IPS DF 4.7 (cell line): ENCODE results near the gene DSG4.
"Not testable (repeated sequence)": the region's sequence is repeated elsewhere in the genome, so short reads cannot be mapped to it uniquely, and the experiment has no call there.

Source experiments
- DNase-seq: peaks from one replicate; pipeline ENCODE4 v3.0.0-alpha.2; 2013; ENCODE audit warnings: low spot score; ENCODE audit errors: extremely low read depth

Gene DSG4, protein sequence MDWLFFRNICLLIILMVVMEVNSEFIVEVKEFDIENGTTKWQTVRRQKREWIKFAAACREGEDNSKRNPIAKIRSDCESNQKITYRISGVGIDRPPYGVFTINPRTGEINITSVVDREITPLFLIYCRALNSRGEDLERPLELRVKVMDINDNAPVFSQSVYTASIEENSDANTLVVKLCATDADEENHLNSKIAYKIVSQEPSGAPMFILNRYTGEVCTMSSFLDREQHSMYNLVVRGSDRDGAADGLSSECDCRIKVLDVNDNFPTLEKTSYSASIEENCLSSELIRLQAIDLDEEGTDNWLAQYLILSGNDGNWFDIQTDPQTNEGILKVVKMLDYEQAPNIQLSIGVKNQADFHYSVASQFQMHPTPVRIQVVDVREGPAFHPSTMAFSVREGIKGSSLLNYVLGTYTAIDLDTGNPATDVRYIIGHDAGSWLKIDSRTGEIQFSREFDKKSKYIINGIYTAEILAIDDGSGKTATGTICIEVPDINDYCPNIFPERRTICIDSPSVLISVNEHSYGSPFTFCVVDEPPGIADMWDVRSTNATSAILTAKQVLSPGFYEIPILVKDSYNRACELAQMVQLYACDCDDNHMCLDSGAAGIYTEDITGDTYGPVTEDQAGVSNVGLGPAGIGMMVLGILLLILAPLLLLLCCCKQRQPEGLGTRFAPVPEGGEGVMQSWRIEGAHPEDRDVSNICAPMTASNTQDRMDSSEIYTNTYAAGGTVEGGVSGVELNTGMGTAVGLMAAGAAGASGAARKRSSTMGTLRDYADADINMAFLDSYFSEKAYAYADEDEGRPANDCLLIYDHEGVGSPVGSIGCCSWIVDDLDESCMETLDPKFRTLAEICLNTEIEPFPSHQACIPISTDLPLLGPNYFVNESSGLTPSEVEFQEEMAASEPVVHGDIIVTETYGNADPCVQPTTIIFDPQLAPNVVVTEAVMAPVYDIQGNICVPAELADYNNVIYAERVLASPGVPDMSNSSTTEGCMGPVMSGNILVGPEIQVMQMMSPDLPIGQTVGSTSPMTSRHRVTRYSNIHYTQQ

DNA sequence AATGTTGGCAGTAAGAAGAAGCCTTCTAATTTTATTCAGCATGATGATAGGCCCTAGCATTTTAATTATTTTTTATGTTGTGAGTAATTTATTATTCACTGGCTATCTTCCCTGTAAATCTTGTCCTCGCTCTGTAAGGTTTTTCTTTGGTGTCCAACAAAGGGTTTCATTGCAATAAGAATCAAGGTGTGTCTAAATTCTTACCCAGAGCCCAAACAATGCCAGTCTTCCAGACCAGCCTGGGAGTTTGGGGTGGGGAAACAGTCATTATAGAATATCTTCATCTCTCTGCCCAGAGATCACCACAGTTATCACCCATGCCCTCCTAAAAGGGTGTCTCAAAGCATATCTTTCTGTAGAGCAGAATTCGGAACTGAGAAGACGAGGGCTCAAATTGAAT lies at the start of gene DSG4:
DSG4 (plus strand) TSS at position 301 of the 400 bp plus-strand sequence. CDS start 135 bp downstream, outside the sequence.
- DNase-seq: no peak

DNA sequence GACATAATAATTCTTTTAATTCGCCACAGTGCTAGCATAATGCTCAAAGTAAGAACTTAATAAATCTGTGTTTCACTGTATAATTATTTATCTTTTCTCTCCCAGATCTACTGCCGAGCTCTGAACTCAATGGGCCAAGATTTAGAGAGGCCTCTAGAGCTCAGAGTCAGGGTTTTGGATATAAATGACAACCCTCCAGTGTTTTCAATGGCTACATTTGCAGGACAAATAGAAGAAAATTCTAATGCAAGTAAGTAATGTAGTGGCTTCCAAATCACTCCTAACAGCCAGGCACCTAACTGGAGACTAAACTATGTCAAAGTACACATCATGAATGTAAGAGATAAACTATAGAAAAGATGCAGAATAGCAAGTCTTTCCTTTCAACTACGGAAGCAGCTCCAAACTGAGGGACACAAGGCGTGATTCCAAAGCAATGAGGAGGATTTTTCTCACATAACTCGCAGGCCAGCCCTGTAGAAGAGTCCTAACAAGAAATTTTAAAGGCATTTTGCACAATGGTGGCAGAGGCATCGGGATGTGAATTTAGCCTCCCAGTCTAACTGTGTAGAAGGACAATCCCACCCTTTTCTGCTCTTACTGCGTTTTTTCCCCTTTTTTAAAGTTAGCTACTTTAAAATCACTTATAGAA lies 46.7 kb upstream of the DSG4 start:
- DNase-seq: no peak

DNA sequence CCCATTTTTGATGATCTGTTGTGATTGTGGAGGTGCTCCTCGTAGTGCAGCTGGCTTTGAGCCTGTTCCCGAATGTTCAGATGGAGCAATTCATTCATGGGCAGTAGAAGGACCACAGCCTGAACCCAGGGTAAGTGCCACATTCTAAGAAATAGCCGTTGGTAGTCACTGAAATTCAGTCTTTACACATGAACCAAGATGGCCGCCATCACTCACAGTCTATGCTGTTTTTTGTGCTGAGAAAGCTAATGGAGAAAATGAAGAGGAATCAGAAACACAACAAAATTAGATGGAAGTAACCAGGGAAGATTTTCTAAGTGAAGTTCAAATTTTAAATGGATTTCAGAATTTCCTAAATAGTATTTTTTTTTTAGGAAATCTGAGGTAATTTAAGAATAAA lies 33.1 kb upstream of the DSG4 start:
- DNase-seq: no peak

DNA sequence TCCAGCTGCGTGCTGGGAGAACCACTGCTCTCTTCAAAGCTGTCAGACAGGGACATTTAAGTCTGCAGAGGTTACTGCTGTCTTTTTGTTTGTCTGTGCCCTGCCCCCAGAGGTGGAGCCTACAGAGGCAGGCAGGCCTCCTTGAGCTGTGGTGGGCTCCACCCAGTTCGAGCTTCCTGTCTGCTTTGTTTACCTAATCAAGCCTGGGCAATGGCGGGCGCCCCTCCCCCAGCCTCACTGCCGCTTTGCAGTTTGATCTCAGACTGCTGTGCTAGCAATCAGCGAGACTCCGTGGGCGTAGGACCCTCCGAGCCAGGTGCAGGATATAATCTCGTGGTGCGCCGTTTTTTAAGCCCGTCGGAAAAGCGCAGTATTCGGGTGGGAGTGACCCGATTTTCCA lies 23.2 kb upstream of the DSG4 start:
- not testable (repeated sequence) for DNase-seq

DNA sequence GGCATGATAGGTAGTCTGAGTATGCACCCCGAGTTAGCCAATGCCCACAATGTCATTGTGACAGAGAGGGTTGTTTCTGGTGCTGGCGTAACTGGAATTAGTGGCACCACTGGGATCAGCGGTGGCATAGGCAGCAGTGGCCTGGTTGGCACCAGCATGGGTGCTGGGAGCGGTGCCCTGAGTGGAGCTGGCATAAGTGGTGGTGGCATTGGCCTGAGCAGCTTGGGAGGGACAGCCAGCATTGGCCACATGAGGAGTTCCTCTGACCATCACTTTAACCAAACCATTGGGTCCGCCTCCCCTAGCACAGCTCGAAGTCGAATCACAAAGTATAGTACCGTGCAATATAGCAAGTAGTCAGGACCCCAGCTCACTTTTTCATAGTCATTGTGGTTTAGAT lies 21.6 kb upstream of the DSG4 start:
- DNase-seq: no peak

DNA sequence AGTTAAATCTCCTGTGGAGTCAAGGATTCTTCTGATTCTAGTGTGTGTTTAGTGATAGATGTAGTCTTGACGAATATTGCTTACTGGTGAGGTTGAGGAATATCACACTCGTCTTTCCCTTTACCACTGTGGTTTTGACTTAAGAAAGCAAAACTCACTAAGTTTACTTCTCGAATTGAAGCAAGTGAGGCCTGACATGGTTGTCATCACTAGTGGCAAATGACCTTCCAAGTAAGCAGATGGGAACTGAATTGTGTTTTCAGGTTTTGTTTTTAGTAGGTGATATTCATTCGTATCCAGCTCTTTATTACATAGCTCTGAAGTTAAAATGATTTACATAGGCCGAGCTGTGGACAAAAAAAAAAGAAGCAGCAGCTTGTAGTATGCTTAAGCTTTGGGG lies 20.6 kb upstream of the DSG4 start:
- no peak for DNase-seq

DNA sequence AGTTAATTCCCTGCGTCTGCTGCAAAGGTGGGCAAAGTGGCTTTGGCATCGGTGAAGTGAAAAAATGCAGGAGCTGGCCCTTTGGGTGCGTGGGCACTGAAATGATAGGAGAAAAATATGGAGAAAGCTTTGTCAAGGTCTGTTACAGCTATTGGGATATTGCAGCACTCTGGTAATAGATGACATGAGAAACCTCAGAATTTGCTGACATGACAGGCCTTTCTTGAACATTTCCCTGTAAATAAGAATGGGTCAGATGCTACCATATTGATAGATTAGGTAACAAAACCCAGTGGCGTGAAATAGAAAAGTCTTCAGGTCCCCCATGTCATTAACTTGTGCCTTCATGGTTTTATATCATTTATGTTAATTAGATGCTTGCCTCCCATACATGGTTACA lies 12.4 kb upstream of the DSG4 start:
- DNase-seq: no peak

DNA sequence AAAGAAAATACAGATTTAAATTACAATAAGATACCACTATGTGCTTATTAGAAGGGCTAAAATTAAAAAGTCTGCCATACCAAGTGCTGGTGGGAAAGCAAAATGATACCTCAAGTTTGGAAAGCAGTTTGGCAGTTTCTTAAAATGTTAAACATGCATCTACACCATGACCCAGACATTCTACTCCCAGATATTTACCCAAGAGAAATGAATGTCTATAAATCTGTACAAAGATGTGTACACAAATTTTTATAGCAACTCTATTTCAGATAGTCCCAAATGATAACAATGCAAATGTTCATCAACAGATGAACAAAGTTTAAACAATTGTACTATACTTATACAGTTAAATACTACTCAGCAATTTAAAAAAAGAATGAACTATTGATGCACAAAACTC lies 7.1 kb upstream of the DSG4 start:
- no peak for DNase-seq

DNA sequence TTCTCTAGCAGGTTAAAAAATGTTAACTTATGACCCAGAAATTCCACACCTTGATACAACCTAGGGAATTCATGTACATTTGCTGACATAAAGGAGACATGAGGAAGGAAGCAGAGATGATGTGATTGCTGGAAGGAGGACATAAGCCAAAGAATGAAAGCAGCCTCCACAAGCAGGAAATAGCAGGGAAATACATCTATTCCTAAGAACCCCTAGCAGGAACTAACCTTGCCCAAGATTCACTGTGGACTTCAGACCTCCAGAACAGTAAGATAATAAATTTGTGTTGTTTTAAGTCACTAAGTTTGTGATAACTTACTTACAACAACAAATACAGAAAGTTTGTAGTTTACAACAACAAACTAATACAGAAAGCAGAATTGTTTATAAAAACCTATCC lies 4.6 kb upstream of the DSG4 start:
- no peak for DNase-seq

DNA sequence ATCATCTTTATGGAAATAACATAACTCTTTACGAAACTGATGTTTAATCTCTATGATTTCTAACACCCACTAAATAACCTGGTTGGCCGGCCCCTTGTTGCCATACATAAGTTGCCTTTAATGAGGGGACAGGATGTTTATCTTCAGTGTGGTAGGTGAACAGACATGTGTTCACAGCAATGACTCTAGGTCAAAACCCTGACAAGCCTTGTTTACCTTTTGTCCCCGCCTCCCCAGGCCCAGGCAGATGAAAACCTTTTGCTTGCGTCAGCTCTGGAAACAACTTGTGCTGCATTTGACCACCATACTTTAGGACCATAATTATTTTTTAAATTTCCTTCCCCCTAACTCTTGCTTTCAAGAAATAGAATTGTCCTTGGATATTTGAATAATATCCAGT lies 2.9 kb upstream of the DSG4 start:
- no peak for DNase-seq

DNA sequence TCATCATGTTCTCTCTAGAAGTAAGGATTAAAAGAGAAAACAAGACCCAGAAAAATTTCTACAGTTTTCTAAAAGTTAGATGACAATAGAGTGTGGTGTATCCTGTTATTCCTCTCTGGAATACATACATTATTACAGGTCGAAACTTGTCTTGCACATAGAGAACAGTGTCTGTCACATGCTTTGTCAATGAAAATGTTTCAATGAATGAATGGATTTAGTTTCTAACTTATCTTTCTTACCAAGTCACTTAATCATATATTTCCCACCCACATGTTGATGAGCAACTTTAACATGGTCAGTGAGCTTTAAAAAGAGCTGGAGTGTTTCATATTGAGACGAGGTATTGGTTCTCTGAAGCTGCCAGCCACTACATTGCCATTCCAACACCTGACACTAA lies 4.3 kb downstream of the DSG4 start:
- no peak for DNase-seq

DNA sequence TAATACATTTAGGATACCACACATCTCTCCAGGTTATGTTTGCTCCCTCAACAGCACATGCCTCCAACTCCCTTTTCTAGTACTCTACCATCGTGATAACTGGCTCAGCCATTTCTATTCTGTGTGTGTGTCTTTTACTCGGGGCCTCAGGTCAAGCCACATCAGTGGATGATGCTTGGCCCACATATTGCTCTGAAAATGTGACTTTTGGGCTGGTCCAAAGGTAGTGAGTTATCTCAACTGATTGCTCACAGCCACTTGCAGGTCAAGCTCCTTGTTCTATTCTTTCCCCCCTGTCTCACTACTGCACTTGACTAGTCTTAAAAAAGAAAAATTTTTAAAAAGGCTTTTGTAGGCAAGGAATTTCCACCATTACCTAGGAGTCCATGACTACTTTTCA lies 5.5 kb downstream of the DSG4 start:
- no peak for DNase-seq

DNA sequence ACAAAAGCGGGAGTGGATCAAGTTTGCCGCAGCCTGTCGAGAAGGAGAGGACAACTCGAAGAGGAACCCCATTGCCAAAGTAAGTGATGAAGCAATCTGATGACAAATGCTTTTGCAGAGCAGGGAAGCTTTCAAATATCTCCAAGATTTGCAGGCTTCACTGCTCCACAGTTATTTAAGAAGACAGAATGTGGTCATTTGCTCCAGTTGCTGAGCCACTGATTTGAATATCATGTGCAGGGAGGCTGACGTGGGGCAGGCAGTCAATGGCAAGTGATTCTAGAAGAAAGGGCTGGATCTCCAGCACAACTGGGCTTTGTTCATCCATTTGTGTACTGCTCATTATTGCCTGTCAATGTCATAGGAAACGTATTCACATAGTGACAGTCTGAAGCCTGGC lies 10.2 kb downstream of the DSG4 start:
- DNase-seq: no peak

DNA sequence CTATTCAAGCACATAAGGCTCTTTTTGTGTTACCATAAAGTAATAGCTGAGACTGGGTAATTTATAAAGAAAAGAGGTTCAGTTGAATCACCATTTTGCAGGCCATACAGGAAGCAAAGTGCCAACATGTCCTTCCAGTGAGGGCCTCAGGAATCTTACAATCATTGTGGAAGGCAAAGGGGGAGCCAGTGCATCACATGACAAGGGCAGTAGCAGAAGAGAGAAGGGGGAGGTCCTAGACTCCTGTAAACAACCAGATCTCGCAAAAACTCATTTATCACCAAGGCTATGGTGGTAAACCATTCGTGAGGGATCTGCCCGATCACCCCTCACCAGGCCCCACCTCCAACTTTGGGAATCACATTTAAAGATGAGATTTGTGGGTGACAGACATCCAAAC lies 16.7 kb downstream of the DSG4 start:
- no peak for DNase-seq

DNA sequence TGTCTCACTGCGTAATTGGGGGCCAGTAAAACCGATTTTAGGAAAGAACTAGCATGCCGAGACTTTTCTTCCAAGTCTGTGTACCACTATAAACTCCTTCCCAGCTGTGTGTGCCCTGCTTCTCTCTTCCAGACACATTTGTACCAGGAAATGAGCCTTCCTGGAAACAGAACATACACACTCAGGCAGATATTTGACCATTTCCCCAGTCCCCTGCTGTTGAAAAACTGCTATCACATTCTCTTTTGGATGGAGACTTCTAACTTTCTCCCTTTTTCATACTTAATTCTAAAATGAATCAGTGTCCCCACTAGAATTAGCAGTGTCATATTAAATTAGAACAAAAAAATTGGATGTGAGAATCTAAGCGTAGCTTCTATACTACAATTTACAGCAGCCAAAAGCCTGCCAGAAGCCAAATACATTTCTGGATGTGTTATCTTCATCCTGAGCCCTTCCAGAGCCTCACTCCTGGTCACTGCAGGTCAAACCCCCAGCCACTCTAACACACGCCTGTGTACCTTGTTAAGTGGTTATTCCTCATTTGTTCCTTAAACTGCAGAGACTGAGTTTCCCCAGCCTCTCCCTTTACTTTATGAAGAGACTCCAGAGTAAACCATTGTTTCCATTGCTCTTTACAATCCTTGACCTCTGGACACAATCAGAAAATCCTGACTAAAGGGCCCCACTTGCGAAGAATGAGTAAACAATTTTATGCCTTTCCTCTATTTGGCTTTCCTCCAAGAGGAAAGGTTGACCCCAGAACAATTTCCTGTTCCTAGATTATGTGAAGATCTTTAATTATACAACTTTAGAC lies 20.4 kb downstream of the DSG4 start:
- DNase-seq: no peak

DNA sequence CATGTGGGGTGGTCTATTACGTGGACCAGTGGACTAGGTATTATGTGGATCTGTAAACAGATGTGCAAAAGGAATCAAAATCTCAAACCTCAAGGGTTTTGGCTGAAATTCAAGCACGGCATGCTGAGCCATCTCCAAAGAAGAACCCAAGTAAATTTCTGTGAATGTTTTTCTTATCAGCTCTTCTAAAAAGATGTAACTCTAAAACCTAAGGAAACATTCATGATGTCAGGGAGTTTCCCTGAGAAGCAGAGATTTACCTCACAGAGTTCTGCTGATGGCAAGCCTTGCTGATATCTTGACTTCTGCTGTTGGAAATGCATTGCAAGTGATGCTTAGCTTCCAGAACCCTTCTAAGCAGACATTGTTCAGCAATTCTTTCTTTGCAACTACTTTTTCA lies 21.6 kb downstream of the DSG4 start:
- DNase-seq: no peak

DNA sequence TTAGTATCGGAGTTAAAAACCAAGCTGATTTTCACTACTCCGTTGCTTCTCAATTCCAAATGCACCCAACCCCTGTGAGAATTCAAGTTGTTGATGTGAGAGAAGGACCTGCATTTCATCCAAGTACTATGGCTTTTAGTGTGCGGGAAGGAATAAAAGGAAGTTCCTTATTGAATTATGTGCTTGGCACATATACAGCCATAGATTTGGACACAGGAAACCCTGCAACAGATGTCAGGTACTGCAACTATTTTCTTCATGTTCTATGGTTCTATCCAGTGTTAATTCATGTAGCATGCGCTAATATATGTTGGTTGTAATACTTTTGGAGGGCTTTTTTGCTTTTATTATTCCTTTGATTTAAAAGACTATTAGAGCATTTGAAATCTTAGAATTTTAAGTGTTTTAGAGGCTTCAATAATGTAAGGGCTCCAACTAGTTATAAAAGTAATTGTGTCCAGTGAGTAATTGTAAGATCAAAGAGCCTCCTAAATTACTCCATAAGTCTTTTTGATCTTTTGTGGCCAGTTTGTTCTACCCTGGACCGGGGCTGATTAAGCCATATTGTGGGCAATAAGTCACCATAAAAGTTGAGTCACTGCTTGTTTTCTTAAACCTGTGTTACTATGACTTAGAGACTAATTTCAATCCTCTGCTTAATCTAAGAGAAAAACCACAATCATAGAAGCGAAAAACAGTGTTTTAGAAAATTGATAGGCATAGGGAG lies 22.9 kb downstream of the DSG4 start:
- DNase-seq: no peak

DNA sequence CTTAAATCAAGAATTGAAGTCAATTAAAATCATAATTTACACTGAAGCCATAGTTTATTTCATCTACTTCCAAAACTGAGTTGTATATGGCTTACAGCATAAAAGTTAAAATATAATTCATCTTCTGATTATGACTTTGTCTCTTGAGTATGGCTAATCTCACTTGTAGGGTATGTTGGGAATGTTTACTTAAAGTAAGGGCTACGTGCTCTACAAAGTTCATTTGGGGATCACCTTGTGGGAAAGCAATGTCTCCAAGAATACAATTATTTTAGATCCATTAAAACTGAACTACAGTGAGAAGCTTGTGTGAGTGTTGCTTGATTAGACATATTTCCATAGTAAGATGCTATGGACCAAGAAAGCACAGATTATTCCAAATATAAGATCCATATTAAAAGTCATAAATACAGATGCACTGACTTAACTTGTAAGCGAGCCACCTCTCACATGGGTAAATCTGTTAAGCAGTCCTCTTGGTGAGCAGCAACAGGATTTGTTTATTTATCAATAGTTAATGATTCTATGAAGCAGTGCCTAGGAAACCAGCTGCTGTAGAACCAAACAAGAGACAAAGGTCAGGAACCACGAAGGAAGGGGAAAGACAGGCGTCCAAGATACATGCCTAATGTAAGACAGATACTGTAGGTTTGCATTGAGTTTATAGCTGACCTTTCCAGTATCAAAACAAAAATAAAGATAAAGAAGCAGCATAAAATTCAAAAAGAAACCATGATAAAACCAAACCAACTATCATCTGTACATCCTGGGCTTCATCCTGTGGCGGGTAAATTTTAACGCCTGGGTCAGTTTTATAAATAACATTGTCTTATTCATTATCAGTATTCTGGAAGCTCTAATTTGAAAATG lies 24.8 kb downstream of the DSG4 start:
- DNase-seq: no peak

DNA sequence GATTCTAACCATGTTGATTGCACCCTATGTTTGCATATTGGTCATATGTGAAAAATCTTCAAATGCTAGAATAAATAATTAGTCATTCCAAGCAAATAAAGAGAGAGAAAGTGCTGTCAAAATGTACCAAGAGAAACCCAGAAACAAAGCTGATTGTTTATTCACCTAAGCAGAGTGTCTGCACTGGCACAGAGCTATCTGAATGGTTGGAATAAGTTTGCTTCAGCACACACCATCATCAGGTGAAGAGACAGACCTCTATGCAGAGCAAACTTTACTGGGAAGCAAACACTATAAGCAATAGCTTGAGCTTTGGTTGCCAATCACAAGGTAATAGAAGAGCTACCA lies 25.4 kb downstream of the DSG4 start:
- DNase-seq: no peak
